ENCODE results near the gene ZDHHC12.

DNA sequence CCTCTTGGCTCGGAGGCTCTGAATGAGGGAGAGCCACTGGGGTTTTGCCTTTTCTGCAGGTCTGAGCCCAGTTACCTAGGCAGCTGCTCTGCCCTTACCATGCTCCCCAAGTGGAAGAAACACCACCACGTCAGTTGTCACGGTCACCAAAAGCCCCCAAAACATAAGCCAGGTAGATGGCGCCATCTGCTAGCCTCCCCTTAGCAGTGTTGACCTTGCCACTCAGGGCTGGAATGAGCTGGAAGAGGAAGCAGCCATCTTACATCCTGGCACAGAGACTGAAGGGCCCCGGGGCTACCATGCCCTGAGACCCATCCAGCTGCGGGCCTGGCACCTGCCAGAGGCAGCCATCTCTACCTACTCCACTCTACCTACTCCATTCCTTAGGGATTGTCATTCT, 40.4 kb upstream of the ZDHHC12 start:
- TF ChIP-seq EZH2 (IDR thresholded peaks at IDR 0.05; ENCODE audit: insufficient read depth, poor library complexity, severe bottlenecking) (no peak), EZH2phosphoT487 (IDR thresholded peaks at IDR 0.05; ENCODE audit: insufficient read depth, low read depth) (no peak)

Data from GM23248 (cell line).